Chondrocyte (in vitro differentiated cells): ENCODE measurements around the gene TBC1D21. TPM values are rescaled to one million over a fixed set of nuclear protein-coding genes. Genes with fewer than 3 reads are reported as not detected.

Source experiments
- DNase-seq: peaks from one replicate; pipeline ENCODE4 v3.0.0; 2021; ENCODE audit warnings: mixed read lengths, low spot score
- H3K27ac Mint-ChIP-seq: one replicate; pipeline ENCODE4 v1.8.0; 2021; ENCODE audit warnings: mild to moderate bottlenecking, moderate library complexity, mixed read lengths; ENCODE audit not compliant: unreplicated experiment
- H3K27me3 Mint-ChIP-seq: 2 replicates; pipeline ENCODE4 v1.8.0; 2021; ENCODE audit warnings: low read depth, mixed read lengths
- H3K36me3 Mint-ChIP-seq: 2 replicates; pipeline ENCODE4 v1.8.0; 2021; ENCODE audit warnings: low read depth, mixed read lengths
- H3K4me1 Mint-ChIP-seq: 2 replicates; pipeline ENCODE4 v1.8.0; 2021; ENCODE audit warnings: low read depth, mild to moderate bottlenecking, mixed read lengths
- H3K4me3 Mint-ChIP-seq: one replicate; pipeline ENCODE4 v1.8.0; 2021; ENCODE audit warnings: mild to moderate bottlenecking, moderate library complexity, mixed read lengths; ENCODE audit not compliant: unreplicated experiment
- H3K9me3 Mint-ChIP-seq: 2 replicates; pipeline ENCODE4 v1.8.0; 2021; ENCODE audit warnings: low read depth, mixed read lengths
- CTCF ChIP-seq: fragments of 200-600 bp; sonication (generic); IDR thresholded peaks from 2 replicates; pipeline ENCODE4 v1.5.0; 2021; ENCODE audit warnings: antibody characterized with exemption, mild to moderate bottlenecking, moderate library complexity
- long read RNA-seq: library from polyadenylated mRNA; stranded (forward); transcript quantifications from one replicate; pipeline ENCODE4 v2.0.0, GENCODE V29; 2021
- total RNA-seq: library from RNA; stranded (reverse); gene quantifications from 3 replicates; pipeline ENCODE4 v1.2.1, GENCODE V29; 2021

The TBC1D21 gene
- total RNA-seq: not detected in 3 replicates
- long read RNA-seq: 0 reads

- no peak for DNase-seq
- Mint-ChIP-seq H3K4me3 (no peak within 1 kb of the TSS), H3K36me3 (no peaks in the 10 kb centered on the region), H3K27me3 (peaks cover 42% of the 10 kb centered on the region), H3K9me3 (no peaks in the 10 kb centered on the region), H3K4me1 (no peaks in the 10 kb centered on the region), H3K27ac (no peak within 1 kb of the TSS)
- TF ChIP-seq CTCF: no peak
Observed at GRCh38 chr15:73873456-73873855, at the start of gene TBC1D21. TBC1D21 (plus strand) TSS chr15:73873564; CDS start chr15:73873710, 146 bp downstream.

- Mint-ChIP-seq H3K27ac (no peak overlapping the region), H3K4me1 (no peaks in the 10 kb centered on the region), H3K4me3 (no peak overlapping the region)
Observed at GRCh38 chr15:73826711-73827251, 46.6 kb upstream of the TBC1D21 start.

GRCh38 chr15:73829523-73829922 is 43.8 kb upstream of the TBC1D21 start:
- Mint-ChIP-seq H3K27me3 (peaks cover 53% of the 10 kb centered on the region), H3K9me3 (no peaks in the 10 kb centered on the region)
- no peak for TF ChIP-seq CTCF

More at GRCh38 chr15:73826711-73827251, 46.6 kb upstream of the TBC1D21 start:
- no peak for TF ChIP-seq CTCF
- peaks cover 38% of the 10 kb centered on the region for H3K27me3 Mint-ChIP-seq
- no peak for DNase-seq
- no peaks in the 10 kb centered on the region for H3K9me3 Mint-ChIP-seq
- H3K36me3 Mint-ChIP-seq: no peaks in the 10 kb centered on the region

GRCh38 chr15:73832657-73833056 is 40.7 kb upstream of the TBC1D21 start:
- no peak for TF ChIP-seq CTCF
- no peak overlapping the region for H3K27ac Mint-ChIP-seq
- no peaks in the 10 kb centered on the region for H3K4me1 Mint-ChIP-seq
- H3K4me3 Mint-ChIP-seq: no peak overlapping the region
- no peaks in the 10 kb centered on the region for H3K36me3 Mint-ChIP-seq
- DNase-seq: no peak
- H3K9me3 Mint-ChIP-seq: no peaks in the 10 kb centered on the region
- peaks cover 69% of the 10 kb centered on the region for H3K27me3 Mint-ChIP-seq

More at GRCh38 chr15:73829523-73829922, 43.8 kb upstream of the TBC1D21 start:
- Mint-ChIP-seq H3K36me3 (no peaks in the 10 kb centered on the region), H3K27ac (no peak overlapping the region), H3K4me3 (no peak overlapping the region), H3K4me1 (no peaks in the 10 kb centered on the region)
- DNase-seq: no peak

GRCh38 chr15:73836845-73837244 is 36.5 kb upstream of the TBC1D21 start:
- DNase-seq: no peak
- Mint-ChIP-seq H3K36me3 (no peaks in the 10 kb centered on the region), H3K9me3 (no peaks in the 10 kb centered on the region), H3K4me3 (no peak overlapping the region), H3K27me3 (peaks cover 80% of the 10 kb centered on the region), H3K27ac (no peak overlapping the region), H3K4me1 (no peaks in the 10 kb centered on the region)
- no peak for TF ChIP-seq CTCF
